ENCODE measurements around the gene ACAP3.
A peak's percentile ranks its signal among the peaks of the same experiment; 100 is the strongest.

- peak; percentile 2; the same call in 1 of the 2 replicates for TF ChIP-seq POLR2AphosphoS5 (IDR thresholded peaks at IDR 0.05; ENCODE audit: borderline replicate concordance, low read depth, low read length)
- no peak for TF ChIP-seq EZH2 (IDR thresholded peaks at IDR 0.05)
These were observed 5.9 kb upstream of the ACAP3 start for GRCh38 chr1:1313500-1314236.
